Hepatocyte (in vitro differentiated cells): ENCODE measurements around the gene ZNF318. TPM values are rescaled to one million over a fixed set of nuclear protein-coding genes. Genes with fewer than 3 reads are reported as not detected.

ENCODE experiments used
- DNase-seq: peaks from one replicate; pipeline ENCODE4 v3.0.0-alpha.2; 2016; ENCODE audit warnings: low spot score
- H2AFZ ChIP-seq: fragments of 200-600 bp; sonication (generic); 2 replicates; pipeline ENCODE4 v1.6.0; 2016; ENCODE audit warnings: antibody characterized with exemption, mild to moderate bottlenecking
- H3K27ac ChIP-seq: fragments of 200-600 bp; sonication (generic); 2 replicates; pipeline ENCODE4 v1.5.1; 2016; ENCODE audit warnings: mild to moderate bottlenecking
- H3K27me3 ChIP-seq: fragments of 200-600 bp; sonication (generic); 2 replicates; pipeline ENCODE4 v1.6.1; 2016
- H3K36me3 ChIP-seq: fragments of 200-600 bp; sonication (generic); replicated peaks from 2 replicates; pipeline ENCODE4 v1.5.1; 2016; ENCODE audit warnings: low read depth; ENCODE audit not compliant: insufficient read depth
- H3K4me1 ChIP-seq: fragments of 200-600 bp; sonication (generic); 2 replicates; pipeline ENCODE4 v1.5.1; 2016; ENCODE audit warnings: mild to moderate bottlenecking, moderate library complexity; ENCODE audit not compliant: insufficient read depth
- H3K4me2 ChIP-seq: fragments of 200-600 bp; sonication (generic); 2 replicates; pipeline ENCODE4 v1.6.0; 2016
- H3K4me3 ChIP-seq: fragments of 200-600 bp; sonication (generic); 2 replicates; pipeline ENCODE4 v1.5.1; 2016; ENCODE audit warnings: mild to moderate bottlenecking
- H3K79me2 ChIP-seq: fragments of 200-600 bp; sonication (generic); 2 replicates; pipeline ENCODE4 v1.6.0; 2017; ENCODE audit warnings: mild to moderate bottlenecking
- H3K9me2 ChIP-seq: fragments of 200-600 bp; sonication (generic); replicated peaks from 2 replicates; pipeline ENCODE4 v1.6.0; 2017; ENCODE audit warnings: mild to moderate bottlenecking; ENCODE audit not compliant: insufficient read depth
- H3K9me3 ChIP-seq: fragments of 200-600 bp; sonication (generic); 2 replicates; pipeline ENCODE4 v1.5.1; 2016; ENCODE audit warnings: low read depth, mild to moderate bottlenecking
- H4K20me1 ChIP-seq: fragments of 200-600 bp; sonication (generic); 2 replicates; pipeline ENCODE4 v1.6.0; 2016; ENCODE audit warnings: mild to moderate bottlenecking; ENCODE audit not compliant: insufficient read depth, poor library complexity, severe bottlenecking
- EZH2 ChIP-seq: fragments of 200-600 bp; sonication (generic); IDR thresholded peaks from 2 replicates; pipeline ENCODE4 v1.6.1; 2016; ENCODE audit warnings: antibody characterized with exemption, mild to moderate bottlenecking, borderline replicate concordance
- EZH2phosphoT487 ChIP-seq: fragments of 200-600 bp; sonication (generic); IDR thresholded peaks from one replicate; pipeline ENCODE4 v1.6.1; 2018; ENCODE audit warnings: antibody characterized with exemption, mild to moderate bottlenecking, low read depth, moderate library complexity; ENCODE audit not compliant: unreplicated experiment, severe bottlenecking
- WGBS: methylation state at CpG from one replicate; pipeline ENCODE4 v1.1.6; 2016; ENCODE audit warnings: low lambda C conversion rate; ENCODE audit errors: missing lambda C conversion rate; 5-methylcytosine and 5-hydroxymethylcytosine counted together
- polyA plus RNA-seq: library from polyadenylated mRNA; unstranded; fragments of >200 nt; fragmentation: Nextera tagmentation; extraction: Ambion mirVana; gene quantifications from 2 replicates; pipeline ENCODE4 v1.2.1, GENCODE V29; 2016
- total RNA-seq: library from RNA; depleted of rRNA; stranded (reverse); fragments of >200 nt; gene quantifications from 2 replicates; pipeline ENCODE4 v1.2.3, GENCODE V29; 2014
- TF ChIP-seq, protein P1 (sequence below): fragments of 200-600 bp; sonication (generic); IDR thresholded peaks from 2 replicates; pipeline ENCODE4 v1.5.1; 2016; ENCODE audit warnings: antibody characterized with exemption, mild to moderate bottlenecking; ENCODE audit not compliant: poor library complexity

Gene ZNF318
- total and polyA plus RNA-seq, 2 experiments from 2014 or later: 6.9 to 13.4 TPM

DNA sequence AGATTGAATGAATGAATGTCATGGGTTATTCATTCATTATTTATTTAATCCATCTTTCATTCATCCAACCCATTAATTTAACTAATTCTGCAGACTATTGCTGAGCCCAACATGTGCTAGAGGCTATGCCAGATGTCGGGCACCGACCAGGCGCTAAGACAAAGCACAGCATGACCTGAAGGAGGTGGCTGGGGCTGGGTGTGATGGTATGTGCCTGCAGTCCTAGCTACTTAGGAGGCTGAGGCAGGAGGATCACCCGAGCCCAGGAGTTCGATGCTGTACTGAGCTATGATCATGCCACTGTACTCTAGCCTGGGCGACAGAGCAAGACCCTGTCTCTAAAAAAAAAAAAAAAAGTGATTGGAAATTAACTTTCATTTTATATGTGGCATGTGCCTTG is 77.1 kb downstream of the ZNF318 start:
- Histone ChIP-seq H3K4me1 (no peaks in the 10 kb centered on the region), H2AFZ (no peak overlapping the region), H3K4me3 (no peak overlapping the region), H3K27ac (no peak overlapping the region), H3K9me3 (no peaks in the 10 kb centered on the region), H3K36me3 (no peaks in the 10 kb centered on the region), H3K4me2 (no peak overlapping the region), H3K9me2 (no peaks in the 10 kb centered on the region), H3K27me3 (no peaks in the 10 kb centered on the region), H3K79me2 (no peaks in the 10 kb centered on the region), H4K20me1 (no peaks in the 10 kb centered on the region)
- TF ChIP-seq, protein P1, sequence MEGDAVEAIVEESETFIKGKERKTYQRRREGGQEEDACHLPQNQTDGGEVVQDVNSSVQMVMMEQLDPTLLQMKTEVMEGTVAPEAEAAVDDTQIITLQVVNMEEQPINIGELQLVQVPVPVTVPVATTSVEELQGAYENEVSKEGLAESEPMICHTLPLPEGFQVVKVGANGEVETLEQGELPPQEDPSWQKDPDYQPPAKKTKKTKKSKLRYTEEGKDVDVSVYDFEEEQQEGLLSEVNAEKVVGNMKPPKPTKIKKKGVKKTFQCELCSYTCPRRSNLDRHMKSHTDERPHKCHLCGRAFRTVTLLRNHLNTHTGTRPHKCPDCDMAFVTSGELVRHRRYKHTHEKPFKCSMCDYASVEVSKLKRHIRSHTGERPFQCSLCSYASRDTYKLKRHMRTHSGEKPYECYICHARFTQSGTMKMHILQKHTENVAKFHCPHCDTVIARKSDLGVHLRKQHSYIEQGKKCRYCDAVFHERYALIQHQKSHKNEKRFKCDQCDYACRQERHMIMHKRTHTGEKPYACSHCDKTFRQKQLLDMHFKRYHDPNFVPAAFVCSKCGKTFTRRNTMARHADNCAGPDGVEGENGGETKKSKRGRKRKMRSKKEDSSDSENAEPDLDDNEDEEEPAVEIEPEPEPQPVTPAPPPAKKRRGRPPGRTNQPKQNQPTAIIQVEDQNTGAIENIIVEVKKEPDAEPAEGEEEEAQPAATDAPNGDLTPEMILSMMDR: no peak
- no peak for TF ChIP-seq EZH2
- no peak for TF ChIP-seq EZH2phosphoT487
- WGBS: 92% methylated on average over 6 of the region's 6 CpGs
- no peak for DNase-seq

DNA sequence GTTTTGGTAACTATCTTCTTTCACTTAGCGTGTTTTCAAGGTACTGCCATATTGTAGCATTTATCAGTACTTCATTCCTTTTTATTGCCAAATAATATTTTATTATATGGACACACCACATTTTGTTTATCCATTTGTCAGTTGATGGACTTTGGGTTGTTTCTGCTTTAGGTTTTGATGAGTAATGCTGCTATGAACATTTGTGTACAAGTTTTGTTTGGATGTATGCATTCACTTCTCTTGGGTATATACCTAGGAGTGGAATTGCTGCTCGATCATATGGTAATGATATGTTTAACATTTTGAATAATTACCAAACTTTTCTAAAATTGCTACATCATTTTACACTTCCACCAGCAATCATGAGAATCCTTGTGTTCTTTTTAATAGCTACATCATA is 77.7 kb downstream of the ZNF318 start:
- Histone ChIP-seq H3K9me3 (no peaks in the 10 kb centered on the region), H3K27me3 (no peaks in the 10 kb centered on the region), H3K36me3 (no peaks in the 10 kb centered on the region), H3K9me2 (no peaks in the 10 kb centered on the region), H2AFZ (no peak overlapping the region), H3K4me1 (no peaks in the 10 kb centered on the region), H3K79me2 (no peaks in the 10 kb centered on the region), H4K20me1 (no peaks in the 10 kb centered on the region), H3K27ac (no peak overlapping the region), H3K4me3 (no peak overlapping the region), H3K4me2 (no peak overlapping the region)
- WGBS: 91% methylated on average over 2 of the region's 2 CpGs
- TF ChIP-seq EZH2 (no peak), EZH2phosphoT487 (no peak)
- TF ChIP-seq, protein P1: no peak
- no peak for DNase-seq

DNA sequence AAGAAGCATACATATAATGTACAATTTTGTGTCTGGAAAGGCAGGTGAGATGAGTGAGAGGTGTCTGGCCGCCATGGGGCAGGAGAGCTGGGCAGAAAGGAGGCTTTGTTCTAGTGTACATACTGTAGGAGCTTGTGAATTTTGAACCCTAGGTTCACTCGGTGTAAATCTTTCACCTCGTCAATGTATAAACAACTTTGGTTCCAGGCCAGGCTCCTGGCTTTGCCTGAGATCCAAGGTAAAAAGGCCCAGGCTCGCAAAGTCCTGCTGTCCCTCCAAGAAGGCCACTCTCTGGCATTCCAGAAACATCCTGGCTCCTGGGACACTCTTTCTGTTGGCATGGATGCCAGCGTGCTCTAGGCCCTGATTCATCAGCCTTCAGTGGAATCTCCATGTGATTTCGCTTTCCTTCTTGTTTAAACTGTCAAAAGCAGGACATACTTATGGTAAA is 78.5 kb downstream of the ZNF318 start:
- Histone ChIP-seq H3K9me2 (no peaks in the 10 kb centered on the region), H3K36me3 (no peaks in the 10 kb centered on the region), H3K79me2 (no peaks in the 10 kb centered on the region), H3K27ac (no peak overlapping the region), H3K4me3 (no peak overlapping the region), H3K4me2 (no peak overlapping the region), H2AFZ (no peak overlapping the region), H3K9me3 (no peaks in the 10 kb centered on the region), H4K20me1 (no peaks in the 10 kb centered on the region), H3K27me3 (peaks cover under 1% of the 10 kb centered on the region), H3K4me1 (no peaks in the 10 kb centered on the region)
- no peak for DNase-seq
- 77% methylated on average over 6 of the region's 6 CpGs for WGBS
- TF ChIP-seq EZH2phosphoT487 (no peak), EZH2 (no peak)
- TF ChIP-seq, protein P1: no peak

DNA sequence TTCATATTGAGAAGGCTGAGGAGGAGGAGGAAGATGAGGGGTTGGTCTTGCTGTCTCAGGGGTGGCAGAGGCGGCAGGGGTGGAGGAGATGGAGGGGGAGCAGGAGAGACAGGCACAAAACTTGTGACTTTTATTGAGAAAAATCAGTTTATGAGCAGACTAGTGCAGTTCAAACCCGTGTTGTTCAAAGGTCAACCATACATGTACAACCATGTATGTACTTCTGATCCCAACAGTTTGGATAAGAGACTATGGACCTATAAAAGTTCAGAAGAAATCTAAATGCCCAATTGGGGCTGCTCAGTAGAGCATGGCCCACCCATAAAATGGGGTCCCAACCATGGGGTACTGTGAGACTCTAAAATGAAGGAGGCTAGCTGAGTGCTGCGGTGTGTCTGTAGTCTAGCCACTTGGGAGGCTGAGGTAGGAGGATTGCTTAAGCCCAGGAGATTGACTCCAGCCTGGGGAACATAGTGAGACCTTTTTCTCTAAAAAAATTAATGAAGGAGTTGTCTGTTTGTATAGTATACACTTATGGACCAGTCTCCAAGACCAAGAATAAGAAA is 79.0 kb downstream of the ZNF318 start:
- H3K4me2 ChIP-seq: no peak overlapping the region
- no peak for DNase-seq
- no peak overlapping the region for H2AFZ ChIP-seq
- H4K20me1 ChIP-seq: no peaks in the 10 kb centered on the region
- no peaks in the 10 kb centered on the region for H3K4me1 ChIP-seq
- TF ChIP-seq, protein P1: no peak
- no peak for TF ChIP-seq EZH2
- no peak for TF ChIP-seq EZH2phosphoT487
- H3K27ac ChIP-seq: no peak overlapping the region
- no peaks in the 10 kb centered on the region for H3K36me3 ChIP-seq
- H3K27me3 ChIP-seq: peaks cover 6% of the 10 kb centered on the region
- no peaks in the 10 kb centered on the region for H3K79me2 ChIP-seq
- H3K9me3 ChIP-seq: no peaks in the 10 kb centered on the region
- 96% methylated on average over 3 of the region's 3 CpGs for WGBS
- H3K4me3 ChIP-seq: no peak overlapping the region
- H3K9me2 ChIP-seq: no peaks in the 10 kb centered on the region
